ENCODE measurements around the gene TRIM8. TPM values are rescaled to one million over a fixed set of nuclear protein-coding genes. Genes with fewer than 3 reads are reported as not detected.

TRIM8 gene
- total RNA-seq, 2 experiments from 2014 or later: 80.9 to 81.6 TPM

- DNase-seq (peak in 1 of 14 experiments; percentile 8), ATAC-seq (ENCODE audit: poor library complexity) (no peak)
- POLR2A ChIA-PET: no interaction called here
- CTCF ChIA-PET: no interaction called here
- H3K27me3 Mint-ChIP-seq: no peaks in the 10 kb centered on the region
- TF ChIP-seq CTCF (IDR thresholded peaks at IDR 0.05): no peak
- peaks cover 39% of the 10 kb centered on the region for H3K36me3 Mint-ChIP-seq (ENCODE audit: low read depth)
- peaks cover 17% of the 10 kb centered on the region for H3K4me1 ChIP-seq (ENCODE audit: insufficient read depth, low read length)
- no peaks in the 10 kb centered on the region for H3K9me3 Mint-ChIP-seq
- peaks cover 10% of the 10 kb centered on the region for H3K4me1 Mint-ChIP-seq (ENCODE audit: low read depth)
- no peak overlapping the region for H3K27ac Mint-ChIP-seq
- H3K36me3 ChIP-seq (ENCODE audit: insufficient read depth, low read length): peaks cover 29% of the 10 kb centered on the region
- no peak overlapping the region for H3K4me3 Mint-ChIP-seq
- no peaks in the 10 kb centered on the region for H3K9me3 ChIP-seq (ENCODE audit: control insufficient read depth in 1 of 2, insufficient read depth in 1 of 2, low read length in 2 of 2)
- intact Hi-C loops (cut with DNase I, micrococcal nuclease): no loop called here
- H3K27me3 ChIP-seq (ENCODE audit: control insufficient read depth in 1 of 2, insufficient read depth in 2 of 2, low read length in 2 of 2): no peaks in the 10 kb centered on the region
- no peak overlapping the region for H3K27ac ChIP-seq (ENCODE audit: low read depth in 1 of 2, low read length in 2 of 2)
- no peak overlapping the region for H3K4me3 ChIP-seq (ENCODE audit: low read length)
Observed at GRCh38 chr10:102621443-102622325, 22.6 kb upstream of the TRIM8 start.

GRCh38 chr10:102624094-102624493 lies 20.2 kb upstream of the TRIM8 start:
- peaks cover 10% of the 10 kb centered on the region for H3K4me1 Mint-ChIP-seq (ENCODE audit: low read depth)
- no peaks in the 10 kb centered on the region for H3K9me3 Mint-ChIP-seq
- DNase-seq: no peak
- POLR2A ChIA-PET: no interaction called here
- intact Hi-C loops (cut with DNase I, micrococcal nuclease): no loop called here
- H3K27ac Mint-ChIP-seq: no peak overlapping the region
- no peaks in the 10 kb centered on the region for H3K27me3 Mint-ChIP-seq
- H3K4me3 Mint-ChIP-seq: no peak overlapping the region
- Histone ChIP-seq H3K27me3 (ENCODE audit: control insufficient read depth in 1 of 2, insufficient read depth in 2 of 2, low read length in 2 of 2) (no peaks in the 10 kb centered on the region), H3K36me3 (ENCODE audit: insufficient read depth, low read length) (peaks cover 19% of the 10 kb centered on the region), H3K4me1 (ENCODE audit: insufficient read depth, low read length) (peaks cover 17% of the 10 kb centered on the region), H3K9me3 (ENCODE audit: control insufficient read depth in 1 of 2, insufficient read depth in 1 of 2, low read length in 2 of 2) (no peaks in the 10 kb centered on the region), H3K4me3 (ENCODE audit: low read length) (no peak overlapping the region), H3K27ac (ENCODE audit: low read depth in 1 of 2, low read length in 2 of 2) (no peak overlapping the region)
- CTCF ChIA-PET: no interaction called here
- TF ChIP-seq CTCF (IDR thresholded peaks at IDR 0.05): no peak
- ATAC-seq (ENCODE audit: poor library complexity): no peak
- peaks cover 22% of the 10 kb centered on the region for H3K36me3 Mint-ChIP-seq (ENCODE audit: low read depth)

- no peak overlapping the region for H3K27ac ChIP-seq (ENCODE audit: low read depth in 1 of 2, low read length in 2 of 2)
- peaks cover 17% of the 10 kb centered on the region for H3K4me1 ChIP-seq (ENCODE audit: insufficient read depth, low read length)
- no peaks in the 10 kb centered on the region for H3K9me3 ChIP-seq (ENCODE audit: control insufficient read depth in 1 of 2, insufficient read depth in 1 of 2, low read length in 2 of 2)
- ChIA-PET CTCF (no interaction called here), POLR2A (no interaction called here)
- H3K27me3 ChIP-seq (ENCODE audit: control insufficient read depth in 1 of 2, insufficient read depth in 2 of 2, low read length in 2 of 2): no peaks in the 10 kb centered on the region
- no peak for DNase-seq
- peak overlapping the region; percentile 13 for H3K27ac Mint-ChIP-seq
- ATAC-seq (ENCODE audit: poor library complexity): no peak
- H3K27me3 Mint-ChIP-seq: no peaks in the 10 kb centered on the region
- peaks cover 15% of the 10 kb centered on the region for H3K36me3 Mint-ChIP-seq (ENCODE audit: low read depth)
- TF ChIP-seq CTCF (IDR thresholded peaks at IDR 0.05): no peak
- intact Hi-C loops (cut with DNase I, micrococcal nuclease): no loop called here
- peaks cover 10% of the 10 kb centered on the region for H3K4me1 Mint-ChIP-seq (ENCODE audit: low read depth)
- peaks cover 17% of the 10 kb centered on the region for H3K36me3 ChIP-seq (ENCODE audit: insufficient read depth, low read length)
- no peak overlapping the region for H3K4me3 ChIP-seq (ENCODE audit: low read length)
- H3K9me3 Mint-ChIP-seq: no peaks in the 10 kb centered on the region
- H3K4me3 Mint-ChIP-seq: no peak overlapping the region
Observed at GRCh38 chr10:102624751-102625645, 19.3 kb upstream of the TRIM8 start.

All from CD4-positive, alpha-beta T cell (primary cell).